NB4 (cell line): ENCODE results near the gene OR10H5.
A peak's percentile ranks its signal among the peaks of the same experiment; 100 is the strongest.

Source experiments
- CTCF ChIP-seq: IDR thresholded peaks from one replicate; pipeline ENCODE4 v1.5.1; 2012; ENCODE audit warnings: low read depth, low read length
- MAX ChIP-seq: IDR thresholded peaks from 2 replicates; pipeline ENCODE4 v1.6.1; 2011; ENCODE audit warnings: low read depth, low read length
- POLR2A ChIP-seq: IDR thresholded peaks from 2 replicates; pipeline ENCODE4 v1.6.1; 2011; ENCODE audit warnings: mild to moderate bottlenecking; ENCODE audit not compliant: insufficient read length; ENCODE audit errors: extremely low read depth

- no peak for TF ChIP-seq MAX
- TF ChIP-seq CTCF = peak; percentile 10
- no peak for TF ChIP-seq POLR2A
Measured at GRCh38 chr19:15810335-15810734, 22.9 kb downstream of the OR10H5 start.
